Measurements from ENCODE around the gene MYH15. TPM values are rescaled to one million over a fixed set of nuclear protein-coding genes. Genes with fewer than 3 reads are reported as not detected.

MYH15 gene
- total RNA-seq, 4 donors from 2014 or later, result not detected

DNA sequence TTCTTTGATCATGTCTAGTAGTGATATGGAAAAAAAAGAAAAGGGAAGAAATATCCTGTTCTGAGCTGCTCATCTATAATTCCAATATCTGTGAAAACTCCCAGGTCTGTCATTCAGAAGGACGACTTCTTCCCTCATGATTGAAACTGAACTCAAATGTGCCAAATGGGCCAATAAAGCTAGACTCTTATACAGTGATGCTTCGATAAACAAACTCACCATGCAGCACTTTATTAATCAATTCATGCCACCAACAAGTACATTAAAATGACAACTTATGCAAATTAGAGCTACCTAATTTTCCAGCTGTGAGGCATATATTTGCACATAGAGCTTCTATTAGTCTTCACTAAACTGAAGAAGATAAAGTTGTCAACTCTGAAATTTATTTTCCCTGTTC lies 15.6 kb upstream of the MYH15 start:
- no peak for DNase-seq (ENCODE audit: low spot score)
- TF ChIP-seq, protein P1, sequence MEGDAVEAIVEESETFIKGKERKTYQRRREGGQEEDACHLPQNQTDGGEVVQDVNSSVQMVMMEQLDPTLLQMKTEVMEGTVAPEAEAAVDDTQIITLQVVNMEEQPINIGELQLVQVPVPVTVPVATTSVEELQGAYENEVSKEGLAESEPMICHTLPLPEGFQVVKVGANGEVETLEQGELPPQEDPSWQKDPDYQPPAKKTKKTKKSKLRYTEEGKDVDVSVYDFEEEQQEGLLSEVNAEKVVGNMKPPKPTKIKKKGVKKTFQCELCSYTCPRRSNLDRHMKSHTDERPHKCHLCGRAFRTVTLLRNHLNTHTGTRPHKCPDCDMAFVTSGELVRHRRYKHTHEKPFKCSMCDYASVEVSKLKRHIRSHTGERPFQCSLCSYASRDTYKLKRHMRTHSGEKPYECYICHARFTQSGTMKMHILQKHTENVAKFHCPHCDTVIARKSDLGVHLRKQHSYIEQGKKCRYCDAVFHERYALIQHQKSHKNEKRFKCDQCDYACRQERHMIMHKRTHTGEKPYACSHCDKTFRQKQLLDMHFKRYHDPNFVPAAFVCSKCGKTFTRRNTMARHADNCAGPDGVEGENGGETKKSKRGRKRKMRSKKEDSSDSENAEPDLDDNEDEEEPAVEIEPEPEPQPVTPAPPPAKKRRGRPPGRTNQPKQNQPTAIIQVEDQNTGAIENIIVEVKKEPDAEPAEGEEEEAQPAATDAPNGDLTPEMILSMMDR (IDR thresholded peaks at IDR 0.05), result no peak
- ATAC-seq (ENCODE audit: low FRiP score), result no peak

DNA sequence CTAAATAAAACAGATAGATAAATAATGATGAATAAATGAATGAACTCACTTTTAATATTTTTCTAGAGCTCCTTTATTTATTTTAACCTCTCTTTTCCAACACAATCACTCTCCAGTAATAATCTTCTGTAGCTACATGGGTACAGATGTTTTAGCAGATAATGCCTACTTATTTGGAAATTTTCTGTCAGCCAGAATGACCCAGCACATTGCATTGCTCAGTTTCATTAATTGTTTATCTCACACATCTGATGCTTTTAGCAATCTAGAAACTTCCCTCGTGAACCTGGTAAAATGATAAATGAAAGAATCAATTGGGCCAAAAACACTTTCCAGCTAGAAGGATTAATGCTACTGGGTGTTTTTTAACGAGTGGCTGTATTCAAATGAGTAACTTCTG lies 14.9 kb upstream of the MYH15 start:
- ATAC-seq (ENCODE audit: low FRiP score) (no peak), DNase-seq (ENCODE audit: low spot score) (no peak)
- TF ChIP-seq, protein P1 (IDR thresholded peaks at IDR 0.05), result no peak

DNA sequence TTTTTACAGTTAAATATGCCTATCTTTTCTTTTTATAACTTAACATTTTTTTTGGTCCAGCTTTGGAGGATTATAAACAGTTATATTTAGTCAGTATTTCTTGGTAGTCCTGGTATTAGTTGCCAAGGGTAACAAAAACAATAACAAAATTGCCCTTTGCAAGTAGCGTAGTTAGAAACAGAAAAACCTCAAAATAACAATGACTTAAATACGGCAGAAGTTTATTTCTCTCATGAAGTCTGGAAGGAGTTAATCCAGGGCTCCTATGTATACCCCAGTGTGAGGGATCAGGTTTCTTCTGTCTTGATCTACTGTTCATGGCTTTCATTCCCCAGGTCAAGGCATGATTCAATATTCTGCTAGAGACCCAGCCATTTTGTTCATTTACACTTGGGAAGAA lies 14.1 kb upstream of the MYH15 start:
- ATAC-seq (ENCODE audit: low FRiP score), result no peak
- DNase-seq (ENCODE audit: low spot score), result no peak
- TF ChIP-seq, protein P1 (IDR thresholded peaks at IDR 0.05), result no peak

DNA sequence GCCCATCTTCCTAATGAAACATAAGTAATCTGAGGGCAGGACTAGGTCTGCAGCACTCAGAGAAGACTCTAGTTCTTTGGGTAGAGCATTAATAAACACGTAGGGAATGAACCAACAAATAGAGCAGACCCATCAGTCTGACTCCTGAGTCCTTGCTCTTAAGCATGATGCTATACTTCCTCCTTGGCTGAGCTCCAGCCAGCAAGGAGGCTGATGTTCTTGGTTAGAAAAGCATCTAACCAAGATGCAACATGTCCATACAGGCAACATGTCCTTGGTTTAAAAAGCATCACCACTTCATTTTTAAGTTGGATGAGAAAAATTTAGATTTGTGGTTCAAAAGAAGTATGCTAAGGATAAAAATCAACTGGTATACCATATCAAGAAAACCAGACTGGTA lies 8.5 kb upstream of the MYH15 start:
- DNase-seq (ENCODE audit: low spot score) (no peak), ATAC-seq (ENCODE audit: low FRiP score) (no peak)
- TF ChIP-seq, protein P1 (IDR thresholded peaks at IDR 0.05), result no peak

- ATAC-seq (ENCODE audit: low FRiP score) (no peak), DNase-seq (ENCODE audit: low spot score) (no peak)
- TF ChIP-seq, protein P1 (IDR thresholded peaks at IDR 0.05), result no peak
Observed at GRCh38 chr3:108516881-108517280, 6.5 kb upstream of the MYH15 start.

- DNase-seq (ENCODE audit: low spot score) (no peak), ATAC-seq (ENCODE audit: low FRiP score) (peak; percentile 69)
Observed at GRCh38 chr3:108513961-108514360, 3.6 kb upstream of the MYH15 start.

DNA sequence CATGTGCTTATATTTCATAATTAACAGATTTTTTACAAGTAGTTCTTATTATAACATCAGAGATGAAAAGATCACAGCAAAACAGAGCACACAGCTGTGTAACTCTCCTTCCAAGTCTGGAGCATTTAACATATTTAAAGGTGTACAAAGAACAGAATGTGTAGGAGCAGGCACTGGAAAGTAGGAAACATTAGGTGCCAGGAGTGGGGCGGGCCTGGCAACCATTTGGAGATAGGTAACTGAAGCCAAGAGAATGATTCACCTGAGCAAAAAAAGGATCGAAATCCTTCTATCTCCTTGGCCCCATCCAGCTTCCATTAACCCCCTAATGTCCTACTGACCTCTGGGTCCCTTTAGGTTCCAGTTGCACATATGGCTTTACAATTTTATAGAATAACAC lies 2.3 kb upstream of the MYH15 start:
- TF ChIP-seq, protein P1 (IDR thresholded peaks at IDR 0.05), result no peak
- peak; percentile 42 for ATAC-seq (ENCODE audit: low FRiP score)

More at GRCh38 chr3:108513961-108514360, 3.6 kb upstream of the MYH15 start:
- TF ChIP-seq, protein P1 (IDR thresholded peaks at IDR 0.05), result no peak

More for the DNA sequence above, 2.3 kb upstream of the MYH15 start:
- DNase-seq (ENCODE audit: low spot score), result no peak
